Transverse colon (tissue), 4 donors: ENCODE data around the gene ADGRA1. TPM values are rescaled to one million over a fixed set of nuclear protein-coding genes. Genes with fewer than 3 reads are reported as not detected.

Source experiments
- DNase-seq: peaks from one replicate; pipeline ENCODE4 v3.0.0-alpha.2; 2019
- H3K27ac ChIP-seq, 4 donors: fragments of 200-600 bp; sonication (generic); 2 replicates each; pipeline ENCODE4 v1.5.1; 2016 to 2018; ENCODE audit warnings: inconsistent platforms in 4 of 4
- H3K27me3 ChIP-seq: fragments of 200-600 bp; sonication (generic); 2 replicates; pipeline ENCODE4 v1.5.1; 2017; ENCODE audit warnings: inconsistent platforms
- H3K36me3 ChIP-seq, 4 donors: fragments of 200-600 bp; sonication (generic); 2 replicates each; pipeline ENCODE4 v1.5.1; 2017 to 2019; ENCODE audit warnings: inconsistent platforms in 4 of 4
- H3K4me1 ChIP-seq, 4 donors: fragments of 200-600 bp; sonication (generic); 2 replicates each; pipeline ENCODE4 v1.5.1; 2017 to 2020; ENCODE audit warnings: inconsistent platforms in 4 of 4
- H3K4me3 ChIP-seq, 4 donors: fragments of 200-600 bp; sonication (generic); 1 replicate in 1 of 4; 2 replicates in 3 of 4; pipeline versions ENCODE4 v1.5.1 to v1.6.1; 2017 to 2019; ENCODE audit warnings: inconsistent platforms in 4 of 4
- H3K9me3 ChIP-seq, 2 donors: fragments of 200-600 bp; sonication (generic); 2 replicates each; pipeline ENCODE4 v1.5.1; 2017 to 2019; ENCODE audit warnings: inconsistent platforms in 2 of 2
- EP300 ChIP-seq: sonication (generic); formaldehyde crosslinking; IDR thresholded peaks from one replicate; pipeline ENCODE4 v1.6.1; 2017; ENCODE audit warnings: antibody characterized with exemption, low read depth
- POLR2A ChIP-seq: fragments of 450-650 bp; IDR thresholded peaks from one replicate; pipeline ENCODE4 v1.6.1; 2016; ENCODE audit warnings: antibody characterized with exemption, mild to moderate bottlenecking, moderate library complexity
- POLR2AphosphoS5 ChIP-seq, 3 donors: sonication (generic); formaldehyde crosslinking; IDR thresholded peaks; one replicate each; pipeline ENCODE4 v1.6.1; 2016; ENCODE audit warnings: antibody characterized with exemption in 3 of 3
- WGBS, 2 donors: methylation state at CpG; one replicate each; pipeline ENCODE4 v1.1.5; 2018; ENCODE audit warnings: low coverage in 1 of 2; 5-methylcytosine and 5-hydroxymethylcytosine counted together
- in situ Hi-C, 4 donors: fragments of 200-750 bp; cut with MboI; loops; one replicate each; pipeline versions ENCODE4 v1.15.0 to v1.15.1; 2017; ENCODE audit warnings: low sequenced_read_pairs in 3 of 4, low pct_ligation_motif_present in 1 of 4, low pct_unique_long_range_greater_than_20kb in 1 of 4
- intact Hi-C: fragments of 100-400 bp; cut with DNase I; formaldehyde crosslinking; loops from one replicate; pipeline ENCODE4 v1.15.1; 2023; ENCODE audit warnings: low total_unique reads
- total RNA-seq, 4 donors: library from RNA; depleted of rRNA; stranded (reverse); fragments of >200 nt; gene quantifications; one replicate each; pipeline ENCODE4 v1.1.0, GENCODE V29; 2016
- TF ChIP-seq, protein P1 (sequence below), 5 experiments: fragments of 200-600 bp in 3 of 5; fragments of 450-650 bp in 2 of 5; sonication (generic) in 3 of 5; IDR thresholded peaks; 1 replicate in 2 of 5; 2 replicates in 3 of 5; pipeline ENCODE4 v1.5.1; 2016 to 2017; ENCODE audit warnings: antibody characterized with exemption in 5 of 5, inconsistent platforms in 3 of 5, mild to moderate bottlenecking in 2 of 5, moderate library complexity in 1 of 5

ADGRA1 gene
- total RNA-seq, 4 donors from 2014 or later = 0.16 TPM; not detected in 3

DNA sequence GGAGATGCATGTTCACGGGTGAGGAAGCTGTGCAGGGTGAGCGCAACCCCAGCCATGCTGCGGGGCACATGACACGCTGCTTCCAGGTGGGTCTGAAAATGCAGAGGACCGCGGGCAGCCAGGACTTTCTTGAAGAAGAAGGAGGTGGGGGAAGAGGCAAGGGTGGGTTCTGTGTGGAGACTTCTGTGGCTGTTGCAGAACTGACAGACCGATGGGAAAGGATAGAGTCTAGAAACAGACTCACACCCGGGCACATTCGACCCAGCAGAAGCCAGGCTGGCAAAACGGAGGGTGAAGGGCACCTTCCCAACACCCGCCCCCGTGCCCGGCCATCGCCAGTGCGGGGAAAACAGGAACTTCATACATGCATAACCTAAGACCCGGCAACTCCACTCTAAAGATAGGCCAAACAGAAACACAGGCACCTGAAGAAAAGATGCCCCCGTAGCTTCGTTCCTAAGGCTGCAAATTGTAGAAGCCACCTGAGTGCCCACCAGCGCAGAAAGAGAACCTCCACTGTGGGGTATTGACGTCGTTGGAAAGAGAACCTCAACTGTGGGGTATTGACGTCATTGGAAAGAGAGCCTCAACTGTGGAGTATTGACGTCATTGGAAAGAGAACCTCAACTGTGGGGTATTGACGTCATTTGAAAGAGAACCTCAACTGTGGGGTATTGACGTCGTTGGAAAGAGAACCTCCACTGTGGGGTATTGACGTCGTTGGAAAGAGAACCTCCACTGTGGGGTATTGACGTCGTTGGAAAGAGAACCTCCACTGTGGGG is 67.5 kb downstream of the ADGRA1 start:
- no peaks in the 10 kb centered on the region for H3K36me3 ChIP-seq
- TF ChIP-seq POLR2A = no peak
- TF ChIP-seq EP300 = no peak
- TF ChIP-seq, protein P1, sequence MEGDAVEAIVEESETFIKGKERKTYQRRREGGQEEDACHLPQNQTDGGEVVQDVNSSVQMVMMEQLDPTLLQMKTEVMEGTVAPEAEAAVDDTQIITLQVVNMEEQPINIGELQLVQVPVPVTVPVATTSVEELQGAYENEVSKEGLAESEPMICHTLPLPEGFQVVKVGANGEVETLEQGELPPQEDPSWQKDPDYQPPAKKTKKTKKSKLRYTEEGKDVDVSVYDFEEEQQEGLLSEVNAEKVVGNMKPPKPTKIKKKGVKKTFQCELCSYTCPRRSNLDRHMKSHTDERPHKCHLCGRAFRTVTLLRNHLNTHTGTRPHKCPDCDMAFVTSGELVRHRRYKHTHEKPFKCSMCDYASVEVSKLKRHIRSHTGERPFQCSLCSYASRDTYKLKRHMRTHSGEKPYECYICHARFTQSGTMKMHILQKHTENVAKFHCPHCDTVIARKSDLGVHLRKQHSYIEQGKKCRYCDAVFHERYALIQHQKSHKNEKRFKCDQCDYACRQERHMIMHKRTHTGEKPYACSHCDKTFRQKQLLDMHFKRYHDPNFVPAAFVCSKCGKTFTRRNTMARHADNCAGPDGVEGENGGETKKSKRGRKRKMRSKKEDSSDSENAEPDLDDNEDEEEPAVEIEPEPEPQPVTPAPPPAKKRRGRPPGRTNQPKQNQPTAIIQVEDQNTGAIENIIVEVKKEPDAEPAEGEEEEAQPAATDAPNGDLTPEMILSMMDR (IDR thresholded peaks at IDR 0.05) = no peak
- TF ChIP-seq POLR2AphosphoS5 (IDR thresholded peaks at IDR 0.05) = no peak
- 83 to 88% methylated on average over 13 to 30 of the region's 30 CpGs for WGBS, 2 donors
- no peak overlapping the region for H3K27ac ChIP-seq
- no peak for DNase-seq
- no peaks in the 10 kb centered on the region for H3K4me1 ChIP-seq
- H3K9me3 ChIP-seq = no peaks in the 10 kb centered on the region
- intact Hi-C loops = no loop called here
- H3K4me3 ChIP-seq = no peak overlapping the region
- peaks cover 31% of the 10 kb centered on the region for H3K27me3 ChIP-seq
- in situ Hi-C loops = no loop called here

DNA sequence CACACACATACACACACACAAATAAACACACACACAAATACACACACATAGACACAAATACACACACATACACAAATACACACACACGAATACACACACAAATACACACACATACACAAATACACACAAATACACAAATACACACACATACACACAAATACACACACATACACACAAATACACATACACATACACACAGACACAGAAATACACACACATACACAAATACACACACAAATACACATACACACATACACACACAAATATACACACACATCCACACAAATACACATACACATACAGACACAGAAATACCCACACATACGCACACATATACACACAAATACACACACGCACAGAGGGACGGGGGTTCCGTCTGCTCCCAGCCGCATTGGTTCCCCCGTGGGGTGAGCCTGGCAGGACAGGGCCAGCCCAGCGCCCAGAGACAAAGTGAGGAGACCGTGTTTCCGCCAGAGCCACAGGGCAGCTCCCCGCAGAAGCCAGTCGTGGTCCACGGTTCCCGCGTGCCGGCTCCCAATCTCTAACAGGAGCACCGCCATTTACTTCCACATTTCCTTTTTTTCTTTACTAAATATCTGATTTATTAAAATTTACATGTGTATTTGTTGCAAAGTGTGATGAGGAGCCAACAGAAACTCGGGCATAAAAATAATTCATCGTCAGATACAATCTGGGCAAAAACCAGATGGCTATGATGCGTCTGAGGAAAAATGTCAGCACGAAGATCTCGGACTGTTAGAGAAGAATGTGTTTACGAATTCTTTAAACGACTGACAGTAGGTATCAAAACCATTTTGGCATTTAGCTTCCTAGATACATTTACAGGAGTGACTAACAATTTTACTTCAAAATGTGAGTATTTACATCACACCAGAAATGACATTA is 69.2 kb downstream of the ADGRA1 start:
- peaks cover 0 to 15% (median 12%) of the 10 kb centered on the region in 4 donors for H3K4me1 ChIP-seq
- WGBS, 2 donors = 68 to 82% methylated on average over 18 to 24 of the region's 24 CpGs
- no peak overlapping the region for H3K27ac ChIP-seq
- no peak overlapping the region for H3K4me3 ChIP-seq
- intact Hi-C loops (no loop called here), in situ Hi-C loops (no loop called here)
- DNase-seq = no peak
- H3K27me3 ChIP-seq = peaks cover 35% of the 10 kb centered on the region
- H3K9me3 ChIP-seq = no peaks in the 10 kb centered on the region
- TF ChIP-seq EP300 (no peak), POLR2A (no peak), POLR2AphosphoS5 (IDR thresholded peaks at IDR 0.05) (no peak)
- TF ChIP-seq, protein P1 (IDR thresholded peaks at IDR 0.05) = no peak
- no peaks in the 10 kb centered on the region for H3K36me3 ChIP-seq

DNA sequence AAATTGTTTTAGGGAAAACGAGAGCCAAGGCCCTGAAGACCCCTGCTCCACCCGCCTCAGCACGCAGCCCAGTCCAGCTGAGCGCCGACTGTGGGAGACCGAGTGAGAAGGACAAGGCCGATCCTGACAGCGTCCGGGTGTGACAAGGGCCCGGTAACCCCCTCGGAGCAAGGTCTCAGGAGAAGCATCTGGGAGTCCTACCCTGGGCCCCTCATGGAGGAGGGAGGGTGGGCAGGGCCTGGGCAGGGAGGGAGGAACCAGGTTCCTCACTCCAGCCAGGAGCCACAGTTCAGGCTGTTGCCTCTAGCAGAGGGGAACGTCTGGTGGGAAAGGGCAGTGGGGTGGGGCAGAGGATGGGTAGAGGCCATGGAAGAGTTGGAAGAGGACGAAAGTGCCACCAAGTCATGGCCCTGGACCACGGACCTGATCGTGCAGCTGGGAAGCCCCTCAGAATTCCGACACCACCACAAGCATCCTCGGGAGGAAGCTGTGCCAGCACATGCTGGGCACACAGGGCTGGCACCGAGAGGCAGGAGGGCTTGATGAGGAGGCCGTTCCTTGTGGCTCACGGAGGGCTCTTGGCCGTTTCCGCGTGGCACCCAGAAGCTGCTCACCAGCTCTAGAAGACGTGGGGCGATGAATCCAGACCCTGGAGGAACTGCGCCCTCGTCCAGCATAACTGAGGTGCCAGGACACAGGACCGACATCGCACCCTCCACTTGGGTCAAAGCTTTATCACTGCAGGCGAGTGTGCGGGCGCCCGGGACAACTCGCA is 70.1 kb downstream of the ADGRA1 start:
- no peak overlapping the region for H3K27ac ChIP-seq

More for the DNA sequence above, 70.1 kb downstream of the ADGRA1 start:
- TF ChIP-seq POLR2AphosphoS5 (IDR thresholded peaks at IDR 0.05) (no peak), POLR2A (no peak), EP300 (no peak)
- TF ChIP-seq, protein P1 (IDR thresholded peaks at IDR 0.05) = no peak
- intact Hi-C loops = no loop called here
- Histone ChIP-seq H3K4me3 (no peak overlapping the region), H3K9me3 (no peaks in the 10 kb centered on the region), H3K36me3 (no peaks in the 10 kb centered on the region), H3K4me1 (peaks cover 0 to 15% (median 12%) of the 10 kb centered on the region in 4 donors), H3K27me3 (peaks cover 44% of the 10 kb centered on the region)
- no peak for DNase-seq
- in situ Hi-C loops = no loop called here
- 76% methylated on average over 30 of the region's 34 CpGs; no CpG with 5 or more reads in 1 of the 2 donors for WGBS, 2 donors
